Mesenchymal stem cell (in vitro differentiated cells and primary cell): ENCODE results near the gene PLGRKT. TPM values are rescaled to one million over a fixed set of nuclear protein-coding genes. Genes with fewer than 3 reads are reported as not detected.
A peak's percentile ranks its signal among the peaks of the same experiment; 100 is the strongest.

Source experiments
- DNase-seq: peaks from one replicate; pipeline ENCODE4 v3.0.0-alpha.2; 2013
- H2AFZ ChIP-seq: one replicate; pipeline ENCODE4 v1.6.1; 2013; ENCODE audit warnings: low read depth, mild to moderate bottlenecking, control low read depth, inconsistent platforms, low read length, moderate library complexity
- H2AK5ac ChIP-seq: 2 replicates; pipeline ENCODE4 v1.6.1; 2013; ENCODE audit warnings: low read length, moderate library complexity, mild to moderate bottlenecking, inconsistent platforms; ENCODE audit not compliant: severe bottlenecking
- H2BK120ac ChIP-seq: one replicate; pipeline ENCODE4 v1.6.1; 2013; ENCODE audit warnings: low read depth, mild to moderate bottlenecking, inconsistent platforms, low read length, moderate library complexity
- H2BK12ac ChIP-seq, 2 experiments: one replicate each; pipeline ENCODE4 v1.6.1; 2013; ENCODE audit warnings: inconsistent platforms in 2 of 2, low read length in 2 of 2, mild to moderate bottlenecking in 2 of 2, moderate library complexity in 2 of 2, control low read depth in 1 of 2
- H2BK15ac ChIP-seq: one replicate; pipeline ENCODE4 v1.6.1; 2013; ENCODE audit warnings: mild to moderate bottlenecking, low read depth, inconsistent platforms; ENCODE audit not compliant: poor library complexity, severe bottlenecking
- H2BK5ac ChIP-seq: 2 replicates; pipeline ENCODE4 v1.6.1; 2013; ENCODE audit warnings: low read depth, mild to moderate bottlenecking, low read length, control low read depth, inconsistent platforms; ENCODE audit not compliant: poor library complexity, severe bottlenecking
- H3K14ac ChIP-seq, 2 experiments: one replicate each; pipeline ENCODE4 v1.6.1; 2013; ENCODE audit warnings: inconsistent platforms in 2 of 2, low read length in 2 of 2, control low read depth in 1 of 2, mild to moderate bottlenecking in 1 of 2, moderate library complexity in 1 of 2
- H3K18ac ChIP-seq, 2 experiments: one replicate each; pipeline ENCODE4 v1.6.1; 2013; ENCODE audit warnings: inconsistent platforms in 2 of 2, low read length in 2 of 2, control low read depth in 1 of 2, low read depth in 1 of 2, mild to moderate bottlenecking in 1 of 2
- H3K23ac ChIP-seq, 2 experiments: one replicate each; pipeline ENCODE4 v1.6.1; 2013; ENCODE audit warnings: inconsistent platforms in 2 of 2, low read length in 2 of 2, mild to moderate bottlenecking in 2 of 2, moderate library complexity in 2 of 2, control low read depth in 1 of 2
- H3K27ac ChIP-seq: 2 replicates; pipeline ENCODE4 v1.5.1; 2013; ENCODE audit warnings: mild to moderate bottlenecking, moderate library complexity, low read length, control low read depth, inconsistent platforms; ENCODE audit not compliant: poor library complexity, severe bottlenecking
- H3K27me3 ChIP-seq, 2 experiments: 2 replicates each; pipeline versions ENCODE4 v1.6.1 to v1.7.0; 2013; ENCODE audit warnings: low read length in 2 of 2, mild to moderate bottlenecking in 2 of 2, moderate library complexity in 2 of 2, control low read depth in 1 of 2, inconsistent platforms in 1 of 2; ENCODE audit not compliant: control insufficient read depth in 1 of 2, insufficient read depth in 1 of 2
- H3K36me3 ChIP-seq, 2 experiments: 2 replicates each; pipeline versions ENCODE4 v1.6.1 to v1.7.0; 2013; ENCODE audit warnings: low read length in 2 of 2, control low read depth in 1 of 2, inconsistent platforms in 1 of 2, low read depth in 1 of 2, mild to moderate bottlenecking in 1 of 2; ENCODE audit not compliant: insufficient read depth in 2 of 2, control insufficient read depth in 1 of 2
- H3K4ac ChIP-seq, 2 experiments: one replicate each; pipeline ENCODE4 v1.6.1; 2013; ENCODE audit warnings: inconsistent platforms in 2 of 2, low read length in 2 of 2, mild to moderate bottlenecking in 2 of 2, moderate library complexity in 2 of 2, control low read depth in 1 of 2, low read depth in 1 of 2
- H3K4me1 ChIP-seq: 2 replicates; pipeline ENCODE4 v1.6.1; 2013; ENCODE audit warnings: low read depth, low read length, control low read depth; ENCODE audit not compliant: control insufficient read depth, insufficient read depth
- H3K4me2 ChIP-seq: 2 replicates; pipeline ENCODE4 v1.6.1; 2013; ENCODE audit warnings: low read length, mild to moderate bottlenecking, inconsistent platforms; ENCODE audit not compliant: poor library complexity, severe bottlenecking
- H3K4me3 ChIP-seq, 2 experiments: 2 replicates each; pipeline versions ENCODE4 v1.5.1 to v1.7.0; 2013; ENCODE audit warnings: low read length in 2 of 2, mild to moderate bottlenecking in 2 of 2, control low read depth in 1 of 2, low read depth in 1 of 2; ENCODE audit not compliant: insufficient read depth in 1 of 2
- H3K79me1 ChIP-seq: replicated peaks from 2 replicates; pipeline ENCODE4 v1.6.1; 2013; ENCODE audit warnings: mild to moderate bottlenecking, control low read depth, low read length, inconsistent platforms; ENCODE audit not compliant: poor library complexity, severe bottlenecking
- H3K9ac ChIP-seq: 2 replicates; pipeline ENCODE4 v1.7.0; 2013; ENCODE audit warnings: mild to moderate bottlenecking, low read length, moderate library complexity
- H3K9me3 ChIP-seq: 2 replicates; pipeline ENCODE4 v1.7.0; 2013; ENCODE audit warnings: mild to moderate bottlenecking, low read length; ENCODE audit not compliant: control insufficient read depth
- H4K8ac ChIP-seq: one replicate; pipeline ENCODE4 v1.6.1; 2013; ENCODE audit warnings: inconsistent platforms, mild to moderate bottlenecking, low read length, moderate library complexity
- H4K91ac ChIP-seq: one replicate; pipeline ENCODE4 v1.6.1; 2013; ENCODE audit warnings: mild to moderate bottlenecking, low read length, inconsistent platforms
- WGBS: methylation state at CpG from one replicate; pipeline ENCODE4 v1.1.7; 2013; ENCODE audit warnings: mixed read lengths; 5-methylcytosine and 5-hydroxymethylcytosine counted together
- polyA plus RNA-seq, 2 experiments: library from polyadenylated mRNA; stranded (reverse); fragments of 200-250 nt; gene quantifications; one replicate each; pipeline ENCODE4 v1.2.3, GENCODE V29; 2013

The PLGRKT gene, protein sequence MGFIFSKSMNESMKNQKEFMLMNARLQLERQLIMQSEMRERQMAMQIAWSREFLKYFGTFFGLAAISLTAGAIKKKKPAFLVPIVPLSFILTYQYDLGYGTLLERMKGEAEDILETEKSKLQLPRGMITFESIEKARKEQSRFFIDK
- 15.5 TPM for polyA plus RNA-seq (2013, experiment 1 of 2)
- polyA plus RNA-seq (2013, experiment 2 of 2): 20.4 TPM

DNA sequence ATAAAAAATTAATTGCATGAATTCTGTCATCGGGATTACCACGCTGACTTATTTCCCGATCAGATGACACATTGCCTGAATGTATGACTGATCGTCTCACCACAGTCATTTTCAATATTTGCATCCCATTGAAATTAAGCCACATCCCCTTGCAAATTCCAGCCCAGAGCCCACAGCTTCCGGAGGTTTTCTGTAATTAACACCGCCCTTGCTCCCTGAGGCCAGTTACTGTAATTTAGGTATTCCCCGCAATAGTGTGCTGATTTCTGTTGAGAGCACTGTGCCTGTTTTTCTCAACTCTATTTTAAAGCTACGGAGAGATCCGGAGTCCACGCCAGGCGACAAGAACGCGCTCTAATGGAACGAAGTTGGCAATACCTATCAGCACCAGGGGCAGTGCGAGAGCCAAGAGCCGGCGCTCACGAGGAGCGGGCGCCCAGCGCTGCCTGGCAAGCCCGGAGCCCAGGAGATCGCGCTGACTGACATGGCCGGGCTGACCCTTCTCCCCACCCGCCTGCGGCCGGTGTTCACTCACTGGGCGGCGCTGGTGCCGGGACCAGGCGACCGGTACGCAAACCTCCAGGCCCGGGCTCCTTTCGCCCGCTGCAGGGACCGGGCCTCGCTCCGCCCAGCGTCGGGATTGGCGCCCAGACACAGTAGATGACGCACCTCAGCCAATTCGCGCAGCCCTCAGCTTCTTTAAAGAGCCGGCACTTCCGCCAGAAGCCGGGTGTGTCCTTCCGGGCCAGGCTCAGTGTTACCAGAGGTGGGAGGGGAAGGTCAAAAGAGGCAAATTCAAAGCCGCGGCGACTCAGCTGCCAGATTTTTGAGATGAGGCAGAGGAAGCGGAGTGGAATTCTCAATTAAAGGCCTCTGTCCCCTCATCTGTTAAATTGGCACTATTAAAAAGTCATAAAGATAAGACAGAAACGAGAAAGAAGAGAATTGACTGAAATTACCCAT, at the start of gene PLGRKT:
PLGRKT (minus strand) TSS at position 672 of the 963 bp plus-strand sequence. CDS start 5,948 bp downstream, outside the sequence.
- WGBS: under 1% methylated on average over 52 of the region's 55 CpGs

DNA sequence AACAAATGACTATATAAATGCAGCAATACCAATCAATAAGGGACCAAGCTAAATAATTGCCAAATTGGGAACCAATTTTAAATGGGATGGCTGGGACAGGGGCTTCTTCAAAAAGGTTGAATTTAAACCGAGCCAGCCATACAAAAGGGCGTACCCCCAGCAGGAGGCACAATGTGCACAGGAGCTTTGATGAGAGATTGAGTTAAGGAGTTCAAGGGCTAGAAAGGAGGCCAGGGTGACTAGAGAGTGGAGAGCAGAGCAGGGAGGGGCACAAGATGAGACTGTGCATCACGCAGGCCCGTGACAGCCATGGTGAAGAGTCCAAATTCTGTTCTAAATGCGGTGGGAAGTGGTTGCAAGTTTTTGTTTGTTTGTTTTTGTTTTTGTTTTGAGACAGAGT, 49.3 kb upstream of the PLGRKT start:
- Histone ChIP-seq H3K18ac (no peak overlapping the region), H3K9ac (no peak overlapping the region), H2AFZ (no peak overlapping the region), H3K4me2 (no peak overlapping the region), H3K23ac (no peak overlapping the region), H2BK120ac (no peak overlapping the region), H3K27ac (no peak overlapping the region), H3K9me3 (no peaks in the 10 kb centered on the region), H2AK5ac (no peak overlapping the region), H3K27me3 (no peaks in the 10 kb centered on the region), H3K4me3 (no peak overlapping the region), H3K4ac (no peak overlapping the region), H2BK12ac (no peak overlapping the region), H4K91ac (no peak overlapping the region), H3K79me1 (no peaks in the 10 kb centered on the region), H2BK15ac (no peak overlapping the region), H3K14ac (peak overlapping the region in 1 of 2 experiments; percentile 68), H3K36me3 (no peaks in the 10 kb centered on the region), H4K8ac (no peak overlapping the region), H2BK5ac (no peak overlapping the region), H3K4me1 (no peaks in the 10 kb centered on the region)
- 97% methylated on average over 5 of the region's 5 CpGs for whole genome bisulfite sequencing
- DNase-seq: no peak

More for the DNA sequence above, at the start of gene PLGRKT:
- no peaks in the 10 kb centered on the region for H3K27me3 ChIP-seq
- peak within 1 kb of the TSS; percentile 0 to 37 for H2BK12ac ChIP-seq
- peak within 1 kb of the TSS; percentile 78 for H3K4me2 ChIP-seq
- peak within 1 kb of the TSS; percentile 80 for H2BK15ac ChIP-seq
- no peak within 1 kb of the TSS for H2BK5ac ChIP-seq
- H2AFZ ChIP-seq: peak within 1 kb of the TSS; percentile 89
- H3K36me3 ChIP-seq: peaks cover 12 to 22% of the 10 kb centered on the region in 2 experiments
- peak within 1 kb of the TSS; percentile 95 for H4K8ac ChIP-seq
- H3K4me1 ChIP-seq: peaks cover 2% of the 10 kb centered on the region
- peak within 1 kb of the TSS; percentile 80 to 85 for H3K4ac ChIP-seq
- H2BK120ac ChIP-seq: peak within 1 kb of the TSS; percentile 98
- peak within 1 kb of the TSS; percentile 77 to 83 for H3K4me3 ChIP-seq
- peak within 1 kb of the TSS; percentile 99 for H4K91ac ChIP-seq
- H2AK5ac ChIP-seq: peak within 1 kb of the TSS; percentile 57
- no peak within 1 kb of the TSS for H3K14ac ChIP-seq
- peak; percentile 93 for DNase-seq
- H3K23ac ChIP-seq: no peak within 1 kb of the TSS
- H3K9ac ChIP-seq: peak within 1 kb of the TSS; percentile 94
- H3K18ac ChIP-seq: peak within 1 kb of the TSS; percentile 89 to 96
- no peaks in the 10 kb centered on the region for H3K9me3 ChIP-seq
- H3K79me1 ChIP-seq: peaks cover 7% of the 10 kb centered on the region
- peak within 1 kb of the TSS; percentile 59 for H3K27ac ChIP-seq

DNA sequence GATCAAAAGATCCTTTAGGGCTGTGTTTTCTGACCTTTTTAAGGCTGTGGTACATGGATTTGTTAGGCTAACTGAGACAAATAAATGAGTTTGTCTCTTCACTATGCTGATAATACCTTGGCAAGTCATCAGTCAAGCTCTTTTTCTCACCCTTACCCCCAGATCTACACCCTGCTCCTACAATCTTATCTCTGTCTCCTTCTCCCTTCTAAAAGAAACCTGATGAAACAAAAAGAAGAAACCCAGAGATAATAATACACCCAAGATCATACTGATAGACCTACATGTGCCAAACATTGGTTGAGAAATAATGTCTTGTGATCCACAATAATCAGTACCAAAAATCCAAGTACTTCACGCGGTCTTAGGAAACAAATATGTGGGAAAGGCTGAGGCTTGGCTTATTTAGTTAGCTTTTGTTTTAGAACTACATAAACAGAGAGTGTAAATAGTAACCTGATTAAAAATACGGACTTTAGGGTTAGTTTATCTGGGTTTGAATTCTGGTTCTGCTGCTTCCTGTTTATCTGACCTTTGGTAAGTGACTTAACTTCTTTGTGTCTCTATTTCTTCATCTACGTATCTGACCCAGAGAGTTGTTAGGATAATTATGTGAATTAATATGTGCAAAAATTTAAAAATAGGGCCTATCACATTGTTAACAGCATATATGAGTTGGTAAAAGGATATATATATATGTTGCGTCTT, 47.8 kb upstream of the PLGRKT start:
- H3K27ac ChIP-seq: no peak overlapping the region
- no peaks in the 10 kb centered on the region for H3K36me3 ChIP-seq
- no peak overlapping the region for H2AK5ac ChIP-seq
- 92% methylated on average over 4 of the region's 5 CpGs for WGBS
- no peaks in the 10 kb centered on the region for H3K4me1 ChIP-seq
- no peaks in the 10 kb centered on the region for H3K27me3 ChIP-seq
- no peak overlapping the region for H2BK5ac ChIP-seq
- no peaks in the 10 kb centered on the region for H3K9me3 ChIP-seq
- no peak overlapping the region for H3K4ac ChIP-seq
- H3K4me3 ChIP-seq: no peak overlapping the region
- no peak overlapping the region for H2BK12ac ChIP-seq
- H4K91ac ChIP-seq: no peak overlapping the region
- no peak overlapping the region for H3K18ac ChIP-seq
- H3K9ac ChIP-seq: no peak overlapping the region
- H2BK120ac ChIP-seq: no peak overlapping the region
- no peaks in the 10 kb centered on the region for H3K79me1 ChIP-seq
- H3K14ac ChIP-seq: no peak overlapping the region
- H3K23ac ChIP-seq: no peak overlapping the region
- DNase-seq: no peak
- H2BK15ac ChIP-seq: no peak overlapping the region
- no peak overlapping the region for H4K8ac ChIP-seq
- H3K4me2 ChIP-seq: no peak overlapping the region
- no peak overlapping the region for H2AFZ ChIP-seq
